Cardiac muscle cell (in vitro differentiated cells and primary cell): Measurements from ENCODE around the gene TRMT2A. TPM values are rescaled to one million over a fixed set of nuclear protein-coding genes. Genes with fewer than 3 reads are reported as not detected.

Experiments
- DNase-seq, 2 donors: peaks; one replicate each; pipeline versions ENCODE4 v3.0.0 to v3.0.0-alpha.2; 2010 to 2017; ENCODE audit warnings: low read depth in 1 of 2, low spot score in 1 of 2
- H3K27ac ChIP-seq: fragments of 200-600 bp; sonication (generic); 2 replicates; pipeline ENCODE4 v1.5.1; 2016
- H3K27me3 ChIP-seq: fragments of 200-600 bp; sonication (generic); 2 replicates; pipeline ENCODE4 v1.6.0; 2016; ENCODE audit warnings: control low read depth
- H3K36me3 ChIP-seq: fragments of 200-600 bp; sonication (generic); 2 replicates; pipeline ENCODE4 v1.5.1; 2016; ENCODE audit warnings: control low read depth
- H3K4me1 ChIP-seq: fragments of 200-600 bp; sonication (generic); 2 replicates; pipeline ENCODE4 v1.8.1; 2017; ENCODE audit warnings: low read depth, mild to moderate bottlenecking, mixed run types
- H3K4me3 ChIP-seq: fragments of 200-600 bp; sonication (generic); 2 replicates; pipeline ENCODE4 v1.5.1; 2016; ENCODE audit warnings: mild to moderate bottlenecking
- H3K9me3 ChIP-seq: fragments of 200-600 bp; sonication (generic); 2 replicates; pipeline ENCODE4 v1.5.1; 2017; ENCODE audit warnings: low read depth, mild to moderate bottlenecking, control low read depth
- CTCF ChIP-seq: IDR thresholded peaks from 2 replicates; pipeline ENCODE4 v1.5.1; 2012; ENCODE audit warnings: low read depth, mild to moderate bottlenecking, low read length
- polyA plus RNA-seq: library from polyadenylated mRNA; unstranded; fragments of >200 nt; fragmentation: Nextera tagmentation; extraction: Ambion mirVana; gene quantifications from 2 replicates; pipeline ENCODE4 v1.2.1, GENCODE V29; 2016
- total RNA-seq: library from RNA; depleted of rRNA; stranded (reverse); fragments of >200 nt; gene quantifications from 2 replicates; pipeline ENCODE4 v1.2.3, GENCODE V29; 2016

The TRMT2A gene
- total and polyA plus RNA-seq, 2 experiments from 2014 or later: 71.9 to 77.7 TPM

- H3K4me3 ChIP-seq: no peak overlapping the region
- H3K9me3 ChIP-seq: no peaks in the 10 kb centered on the region
- H3K36me3 ChIP-seq: no peaks in the 10 kb centered on the region
- no peak overlapping the region for H3K27ac ChIP-seq
- no peaks in the 10 kb centered on the region for H3K27me3 ChIP-seq
- H3K4me1 ChIP-seq: peaks cover 8% of the 10 kb centered on the region
- TF ChIP-seq CTCF: no peak
- DNase-seq: no peak
Observed at GRCh38 chr22:20152464-20152890, 35.5 kb upstream of the TRMT2A start.

- TF ChIP-seq CTCF: no peak
- Histone ChIP-seq H3K4me1 (peaks cover 8% of the 10 kb centered on the region), H3K27me3 (no peaks in the 10 kb centered on the region), H3K9me3 (no peaks in the 10 kb centered on the region), H3K27ac (no peak overlapping the region), H3K4me3 (no peak overlapping the region), H3K36me3 (no peaks in the 10 kb centered on the region)
- no peak for DNase-seq
Observed at GRCh38 chr22:20151276-20151588, 34.2 kb upstream of the TRMT2A start.

- Histone ChIP-seq H3K9me3 (no peaks in the 10 kb centered on the region), H3K27ac (no peak within 1 kb of the TSS), H3K36me3 (no peaks in the 10 kb centered on the region), H3K27me3 (no peaks in the 10 kb centered on the region), H3K4me3 (no peak within 1 kb of the TSS), H3K4me1 (peaks cover 8% of the 10 kb centered on the region)
- no peak for DNase-seq
- TF ChIP-seq CTCF: no peak
Observed at GRCh38 chr22:20150381-20151275, 33.6 kb upstream of the TRMT2A start, which contains the start of gene CCDC188. CCDC188 (minus strand) TSS chr22:20151055; CDS start chr22:20150986, 69 bp downstream.

- no peaks in the 10 kb centered on the region for H3K27me3 ChIP-seq
- H3K9me3 ChIP-seq: no peaks in the 10 kb centered on the region
- no peak overlapping the region for H3K27ac ChIP-seq
- TF ChIP-seq CTCF: no peak
- no peaks in the 10 kb centered on the region for H3K36me3 ChIP-seq
- H3K4me1 ChIP-seq: peaks cover 8% of the 10 kb centered on the region
- no peak for DNase-seq
- no peak overlapping the region for H3K4me3 ChIP-seq
Observed at GRCh38 chr22:20149257-20150250, 32.5 kb upstream of the TRMT2A start.

- H3K27ac ChIP-seq: no peak overlapping the region
- no peaks in the 10 kb centered on the region for H3K9me3 ChIP-seq
- no peak for DNase-seq
- no peak overlapping the region for H3K4me3 ChIP-seq
- no peak for TF ChIP-seq CTCF
- no peaks in the 10 kb centered on the region for H3K36me3 ChIP-seq
- no peaks in the 10 kb centered on the region for H3K27me3 ChIP-seq
- H3K4me1 ChIP-seq: no peaks in the 10 kb centered on the region
Observed at GRCh38 chr22:20148414-20148813, 31.4 kb upstream of the TRMT2A start.
